ENCODE results near the gene TGFB2. TPM values are rescaled to one million over a fixed set of nuclear protein-coding genes. Genes with fewer than 3 reads are reported as not detected.

The TGFB2 gene
- total RNA-seq, 2 experiments from 2014 or later, result 0.11 TPM

DNA sequence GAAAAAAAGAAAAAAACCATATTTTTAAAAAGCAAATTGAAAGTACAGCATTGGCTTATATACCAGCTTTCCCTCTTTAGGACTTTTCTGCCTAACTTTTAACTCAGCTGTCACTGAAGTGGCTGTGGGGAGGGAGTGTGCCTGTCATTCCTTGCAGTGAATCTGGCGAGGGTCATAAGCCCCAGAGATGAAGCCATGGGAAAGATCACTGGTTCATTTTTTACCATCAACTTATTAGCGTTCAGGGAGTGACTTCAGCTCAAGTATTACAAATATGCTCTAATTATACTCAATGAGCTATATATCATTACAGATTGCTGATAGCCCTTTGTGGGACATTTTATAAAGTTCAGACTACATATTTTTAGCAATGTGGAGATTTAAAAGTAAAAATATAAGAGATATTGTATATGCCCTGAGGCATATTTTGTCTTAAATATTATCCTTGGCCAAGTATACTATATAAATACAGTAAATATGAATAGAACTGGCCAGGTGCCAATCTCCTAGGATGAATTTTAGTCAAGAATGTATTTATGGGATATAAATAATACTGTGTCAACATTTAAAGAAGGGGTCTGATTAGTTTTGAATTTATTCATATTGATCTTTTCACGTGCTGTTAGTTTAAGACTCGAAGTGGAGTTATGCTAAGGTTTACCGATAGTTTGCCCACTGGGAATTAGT is 4.4 kb downstream of the TGFB2 start:
- no peaks in the 10 kb centered on the region for H3K36me3 ChIP-seq (ENCODE audit: insufficient read depth, low read length)
- no peaks in the 10 kb centered on the region for H3K36me3 Mint-ChIP-seq (ENCODE audit: low read depth)
- H3K27me3 ChIP-seq (ENCODE audit: control insufficient read depth in 1 of 2, insufficient read depth in 2 of 2, low read length in 2 of 2), result peaks cover 13 to 26% of the 10 kb centered on the region in 2 experiments
- TF ChIP-seq, protein P1, sequence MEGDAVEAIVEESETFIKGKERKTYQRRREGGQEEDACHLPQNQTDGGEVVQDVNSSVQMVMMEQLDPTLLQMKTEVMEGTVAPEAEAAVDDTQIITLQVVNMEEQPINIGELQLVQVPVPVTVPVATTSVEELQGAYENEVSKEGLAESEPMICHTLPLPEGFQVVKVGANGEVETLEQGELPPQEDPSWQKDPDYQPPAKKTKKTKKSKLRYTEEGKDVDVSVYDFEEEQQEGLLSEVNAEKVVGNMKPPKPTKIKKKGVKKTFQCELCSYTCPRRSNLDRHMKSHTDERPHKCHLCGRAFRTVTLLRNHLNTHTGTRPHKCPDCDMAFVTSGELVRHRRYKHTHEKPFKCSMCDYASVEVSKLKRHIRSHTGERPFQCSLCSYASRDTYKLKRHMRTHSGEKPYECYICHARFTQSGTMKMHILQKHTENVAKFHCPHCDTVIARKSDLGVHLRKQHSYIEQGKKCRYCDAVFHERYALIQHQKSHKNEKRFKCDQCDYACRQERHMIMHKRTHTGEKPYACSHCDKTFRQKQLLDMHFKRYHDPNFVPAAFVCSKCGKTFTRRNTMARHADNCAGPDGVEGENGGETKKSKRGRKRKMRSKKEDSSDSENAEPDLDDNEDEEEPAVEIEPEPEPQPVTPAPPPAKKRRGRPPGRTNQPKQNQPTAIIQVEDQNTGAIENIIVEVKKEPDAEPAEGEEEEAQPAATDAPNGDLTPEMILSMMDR (IDR thresholded peaks at IDR 0.05), result no peak
- H3K27me3 Mint-ChIP-seq, result peaks cover 24% of the 10 kb centered on the region
- CTCF ChIA-PET, result interaction anchor here (2.2 kb wide), 1 partner anchor 10 kb away, joined by 5 read pairs; no protein-coding TSS in a partner anchor
- POLR2A ChIA-PET, result no interaction called here
- intact Hi-C loops (cut with DNase I, micrococcal nuclease), result no loop called here
- ATAC-seq (ENCODE audit: poor library complexity) (no peak), DNase-seq (no peak)
- H3K27ac Mint-ChIP-seq, result no peak overlapping the region
- no peak overlapping the region for H3K27ac ChIP-seq (ENCODE audit: low read depth in 1 of 2, low read length in 2 of 2)
- no peaks in the 10 kb centered on the region for H3K9me3 ChIP-seq (ENCODE audit: control insufficient read depth in 1 of 2, insufficient read depth in 1 of 2, low read length in 2 of 2)
- peaks cover 45% of the 10 kb centered on the region for H3K4me1 Mint-ChIP-seq (ENCODE audit: low read depth)
- H3K4me1 ChIP-seq (ENCODE audit: insufficient read depth, low read length), result peaks cover 31% of the 10 kb centered on the region
- no peaks in the 10 kb centered on the region for H3K9me3 Mint-ChIP-seq
- no peak overlapping the region for H3K4me3 ChIP-seq (ENCODE audit: low read length)
- H3K4me3 Mint-ChIP-seq, result peak overlapping the region; percentile 8

DNA sequence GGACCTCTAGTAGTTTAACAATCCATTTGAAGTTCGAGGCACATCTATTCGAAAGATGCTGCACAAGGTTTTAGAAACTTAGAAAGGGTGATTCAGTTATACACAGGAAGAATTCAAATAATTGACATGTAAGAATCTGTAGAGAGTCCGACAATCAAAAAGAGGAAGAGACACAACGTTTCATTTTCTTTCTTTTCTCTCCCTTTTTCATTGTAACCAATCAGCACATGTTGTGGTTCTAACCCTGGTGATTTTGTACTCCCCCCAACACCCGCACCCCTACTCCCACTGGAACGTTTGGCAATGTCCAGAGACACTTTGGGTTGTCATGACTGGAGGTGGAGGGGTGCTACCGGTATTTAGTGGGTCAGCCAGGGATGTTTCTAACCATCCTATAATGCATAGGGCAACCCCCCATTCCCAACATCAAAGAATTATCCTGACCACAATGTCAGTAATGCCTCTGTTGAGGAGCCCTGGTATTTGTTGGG is 4.9 kb downstream of the TGFB2 start:
- TF ChIP-seq, protein P1 (IDR thresholded peaks at IDR 0.05), result no peak
- Histone ChIP-seq H3K4me3 (ENCODE audit: low read length) (no peak overlapping the region), H3K4me1 (ENCODE audit: insufficient read depth, low read length) (peaks cover 26% of the 10 kb centered on the region), H3K27ac (ENCODE audit: low read depth in 1 of 2, low read length in 2 of 2) (no peak overlapping the region), H3K9me3 (ENCODE audit: control insufficient read depth in 1 of 2, insufficient read depth in 1 of 2, low read length in 2 of 2) (no peaks in the 10 kb centered on the region), H3K36me3 (ENCODE audit: insufficient read depth, low read length) (no peaks in the 10 kb centered on the region), H3K27me3 (ENCODE audit: control insufficient read depth in 1 of 2, insufficient read depth in 2 of 2, low read length in 2 of 2) (peaks cover 13 to 22% of the 10 kb centered on the region in 2 experiments)
- H3K27ac Mint-ChIP-seq, result no peak overlapping the region
- ATAC-seq (ENCODE audit: poor library complexity) (no peak), DNase-seq (no peak)
- intact Hi-C loops (cut with DNase I, micrococcal nuclease), result no loop called here
- H3K4me1 Mint-ChIP-seq (ENCODE audit: low read depth), result peaks cover 45% of the 10 kb centered on the region
- peaks cover 24% of the 10 kb centered on the region for H3K27me3 Mint-ChIP-seq
- CTCF ChIA-PET, result no interaction called here
- H3K4me3 Mint-ChIP-seq, result peak overlapping the region; percentile 8
- POLR2A ChIA-PET, result no interaction called here
- no peaks in the 10 kb centered on the region for H3K36me3 Mint-ChIP-seq (ENCODE audit: low read depth)
- no peaks in the 10 kb centered on the region for H3K9me3 Mint-ChIP-seq

- Mint-ChIP-seq H3K9me3 (no peaks in the 10 kb centered on the region), H3K27me3 (peaks cover 24% of the 10 kb centered on the region), H3K4me3 (peak overlapping the region; percentile 40), H3K4me1 (ENCODE audit: low read depth) (peaks cover 45% of the 10 kb centered on the region), H3K27ac (no peak overlapping the region), H3K36me3 (ENCODE audit: low read depth) (no peaks in the 10 kb centered on the region)
- H3K36me3 ChIP-seq (ENCODE audit: insufficient read depth, low read length), result no peaks in the 10 kb centered on the region
- ATAC-seq (ENCODE audit: poor library complexity) (no peak), DNase-seq (no peak)
- peaks cover 19% of the 10 kb centered on the region for H3K4me1 ChIP-seq (ENCODE audit: insufficient read depth, low read length)
- POLR2A ChIA-PET, result no interaction called here
- no peak overlapping the region for H3K27ac ChIP-seq (ENCODE audit: low read depth in 1 of 2, low read length in 2 of 2)
- H3K27me3 ChIP-seq (ENCODE audit: control insufficient read depth in 1 of 2, insufficient read depth in 2 of 2, low read length in 2 of 2), result peaks cover 7 to 16% of the 10 kb centered on the region in 2 experiments
- no peaks in the 10 kb centered on the region for H3K9me3 ChIP-seq (ENCODE audit: control insufficient read depth in 1 of 2, insufficient read depth in 1 of 2, low read length in 2 of 2)
- intact Hi-C loops (cut with DNase I, micrococcal nuclease), result no loop called here
- no peak overlapping the region for H3K4me3 ChIP-seq (ENCODE audit: low read length)
- CTCF ChIA-PET, result interaction anchor here (0.8 kb wide), 1 partner anchor 13 kb away, joined by 3 read pairs; no protein-coding TSS in a partner anchor
- TF ChIP-seq, protein P1 (IDR thresholded peaks at IDR 0.05), result no peak
Observed at GRCh38 chr1:218350801-218351266, 5.7 kb downstream of the TGFB2 start.

Data from CD4-positive, alpha-beta T cell (primary cell).